Measurements from ENCODE around the gene SOHLH1. TPM values are rescaled to one million over a fixed set of nuclear protein-coding genes. Genes with fewer than 3 reads are reported as not detected.

The SOHLH1 gene
- total and polyA plus RNA-seq, 2 experiments from 2014 or later = not detected

DNA sequence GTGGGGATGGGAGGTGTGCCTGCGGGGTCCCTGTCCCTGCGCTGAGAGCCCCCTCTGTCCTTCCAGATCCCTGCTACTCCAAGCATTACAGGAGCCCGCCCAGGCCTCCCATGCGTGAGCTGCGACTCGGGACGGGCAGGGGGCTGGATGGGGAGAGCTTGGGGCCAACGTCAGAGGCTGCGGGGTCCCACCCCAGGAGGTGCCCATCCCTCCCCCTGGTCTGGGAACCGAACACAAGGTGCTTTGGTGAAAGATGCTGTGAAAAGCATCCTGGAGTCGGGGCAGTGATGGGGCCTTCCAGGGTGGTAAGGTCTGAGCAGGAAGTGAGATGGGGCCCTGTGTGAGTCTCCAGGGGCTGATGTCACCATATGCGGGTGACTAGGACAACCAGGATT lies 33.5 kb downstream of the SOHLH1 start:
- H3K4me2 ChIP-seq (ENCODE audit: unreplicated experiment) = no peak overlapping the region
- in situ Hi-C loops (cut with MboI) = no loop called here
- no peak for DNase-seq
- no peaks in the 10 kb centered on the region for H3K9me2 ChIP-seq (ENCODE audit: insufficient read depth)
- no peaks in the 10 kb centered on the region for H3K36me3 ChIP-seq (ENCODE audit: low read depth)
- H3K4me1 ChIP-seq (ENCODE audit: insufficient read depth) = no peaks in the 10 kb centered on the region
- H2AFZ ChIP-seq = no peak overlapping the region
- no peaks in the 10 kb centered on the region for H3K9me3 ChIP-seq (ENCODE audit: low read depth)
- H3K27ac ChIP-seq = no peak overlapping the region
- H3F3A ChIP-seq (ENCODE audit: insufficient read depth) = no peaks in the 10 kb centered on the region
- no peak overlapping the region for H3K9ac ChIP-seq
- H4K20me1 ChIP-seq (ENCODE audit: insufficient read depth) = no peaks in the 10 kb centered on the region
- TF ChIP-seq EZH2phosphoT487 (IDR thresholded peaks at IDR 0.05; ENCODE audit: insufficient read depth, low read depth) (no peak), EZH2 (IDR thresholded peaks at IDR 0.05; ENCODE audit: insufficient read depth, poor library complexity, severe bottlenecking) (no peak)
- no peaks in the 10 kb centered on the region for H3K79me2 ChIP-seq (ENCODE audit: insufficient read depth)
- WGBS, 2 experiments (ENCODE audit: low coverage in 1 of 2, low lambda C conversion rate in 2 of 2, missing lambda C conversion rate in 2 of 2) = 65 to 68% methylated on average over 10 to 12 of the region's 12 CpGs
- no peak overlapping the region for H3K4me3 ChIP-seq
- no peaks in the 10 kb centered on the region for H3K27me3 ChIP-seq (replicated peaks; ENCODE audit: insufficient read depth)

- Histone ChIP-seq H3K36me3 (ENCODE audit: low read depth) (no peaks in the 10 kb centered on the region), H3K4me2 (ENCODE audit: unreplicated experiment) (no peak overlapping the region), H4K20me1 (ENCODE audit: insufficient read depth) (no peaks in the 10 kb centered on the region), H3K9me3 (ENCODE audit: low read depth) (no peaks in the 10 kb centered on the region), H3F3A (ENCODE audit: insufficient read depth) (no peaks in the 10 kb centered on the region), H3K9ac (no peak overlapping the region), H3K9me2 (ENCODE audit: insufficient read depth) (no peaks in the 10 kb centered on the region), H3K4me3 (no peak overlapping the region), H2AFZ (no peak overlapping the region), H3K27ac (no peak overlapping the region), H3K27me3 (replicated peaks; ENCODE audit: insufficient read depth) (no peaks in the 10 kb centered on the region), H3K79me2 (ENCODE audit: insufficient read depth) (no peaks in the 10 kb centered on the region), H3K4me1 (ENCODE audit: insufficient read depth) (no peaks in the 10 kb centered on the region)
- WGBS, 2 experiments (ENCODE audit: low coverage in 1 of 2, low lambda C conversion rate in 2 of 2, missing lambda C conversion rate in 2 of 2) = 52 to 60% methylated on average over 27 to 30 of the region's 32 CpGs
- in situ Hi-C loops (cut with MboI) = no loop called here
- DNase-seq = no peak
- no peak for TF ChIP-seq EZH2phosphoT487 (IDR thresholded peaks at IDR 0.05; ENCODE audit: insufficient read depth, low read depth)
- no peak for TF ChIP-seq EZH2 (IDR thresholded peaks at IDR 0.05; ENCODE audit: insufficient read depth, poor library complexity, severe bottlenecking)
Observed at GRCh38 chr9:135664801-135665794, 34.2 kb downstream of the SOHLH1 start.

DNA sequence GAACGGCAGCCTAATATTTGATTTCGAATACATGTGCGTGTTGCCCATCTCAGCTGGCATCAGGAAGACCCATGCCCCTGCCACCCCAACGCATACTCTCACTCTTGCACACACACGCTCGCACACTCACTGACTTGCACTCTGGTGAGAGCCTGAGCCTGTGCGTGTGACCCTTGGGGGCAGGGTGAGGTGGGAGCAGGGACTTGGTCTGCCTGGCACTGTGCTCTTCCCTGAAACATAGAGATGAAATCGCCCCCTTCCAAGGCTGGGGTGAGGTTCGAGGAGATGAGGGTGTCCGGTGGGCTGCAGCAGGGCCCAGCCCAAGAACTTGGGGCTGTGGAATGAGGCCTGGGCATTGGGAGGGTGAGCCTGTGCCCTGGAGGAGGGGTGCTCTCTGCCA lies 35.0 kb downstream of the SOHLH1 start:
- Histone ChIP-seq H3K9me3 (ENCODE audit: low read depth) (no peaks in the 10 kb centered on the region), H3K79me2 (ENCODE audit: insufficient read depth) (no peaks in the 10 kb centered on the region), H3K36me3 (ENCODE audit: low read depth) (no peaks in the 10 kb centered on the region), H3K9ac (no peak overlapping the region), H3K27ac (no peak overlapping the region), H3K4me1 (ENCODE audit: insufficient read depth) (no peaks in the 10 kb centered on the region), H3F3A (ENCODE audit: insufficient read depth) (no peaks in the 10 kb centered on the region), H3K4me3 (no peak overlapping the region), H4K20me1 (ENCODE audit: insufficient read depth) (no peaks in the 10 kb centered on the region), H3K9me2 (ENCODE audit: insufficient read depth) (no peaks in the 10 kb centered on the region), H3K27me3 (replicated peaks; ENCODE audit: insufficient read depth) (no peaks in the 10 kb centered on the region), H2AFZ (no peak overlapping the region), H3K4me2 (ENCODE audit: unreplicated experiment) (no peak overlapping the region)
- in situ Hi-C loops (cut with MboI) = no loop called here
- TF ChIP-seq EZH2phosphoT487 (IDR thresholded peaks at IDR 0.05; ENCODE audit: insufficient read depth, low read depth) = no peak
- no peak for TF ChIP-seq EZH2 (IDR thresholded peaks at IDR 0.05; ENCODE audit: insufficient read depth, poor library complexity, severe bottlenecking)
- no peak for DNase-seq
- WGBS, 2 experiments (ENCODE audit: low coverage in 1 of 2, low lambda C conversion rate in 2 of 2, missing lambda C conversion rate in 2 of 2) = 58 to 66% methylated on average over 10 of the region's 10 CpGs

DNA sequence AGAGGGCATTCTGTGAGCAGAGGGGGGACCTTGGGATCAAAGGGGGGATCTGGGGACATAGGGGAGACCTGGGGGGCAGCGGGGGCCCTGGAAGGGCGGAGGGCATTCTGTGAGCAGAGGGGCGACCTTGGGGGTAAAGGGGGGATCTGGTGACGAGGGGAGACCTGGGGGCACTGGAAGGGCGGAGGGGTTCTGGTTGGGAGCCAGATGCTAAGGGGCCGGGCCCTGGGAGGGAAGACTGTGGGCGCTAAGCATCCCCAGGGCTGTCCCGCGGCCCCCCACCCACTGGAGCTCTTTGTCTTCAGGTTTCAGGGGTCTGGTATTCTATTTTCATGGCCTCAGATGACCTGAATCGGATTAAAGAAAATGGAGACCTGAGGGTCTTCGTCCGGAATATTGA lies 35.4 kb downstream of the SOHLH1 start:
- no peak for DNase-seq
- H3K4me3 ChIP-seq = no peak overlapping the region
- no peaks in the 10 kb centered on the region for H3K9me3 ChIP-seq (ENCODE audit: low read depth)
- no peaks in the 10 kb centered on the region for H4K20me1 ChIP-seq (ENCODE audit: insufficient read depth)
- H3K4me1 ChIP-seq (ENCODE audit: insufficient read depth) = no peaks in the 10 kb centered on the region
- no peak overlapping the region for H2AFZ ChIP-seq
- H3K9me2 ChIP-seq (ENCODE audit: insufficient read depth) = no peaks in the 10 kb centered on the region
- in situ Hi-C loops (cut with MboI) = no loop called here
- 45 to 70% methylated on average over 4 to 12 of the region's 12 CpGs for WGBS, 2 experiments (ENCODE audit: low coverage in 1 of 2, low lambda C conversion rate in 2 of 2, missing lambda C conversion rate in 2 of 2)
- H3K79me2 ChIP-seq (ENCODE audit: insufficient read depth) = no peaks in the 10 kb centered on the region
- H3K27me3 ChIP-seq (replicated peaks; ENCODE audit: insufficient read depth) = no peaks in the 10 kb centered on the region
- TF ChIP-seq EZH2phosphoT487 (IDR thresholded peaks at IDR 0.05; ENCODE audit: insufficient read depth, low read depth) (no peak), EZH2 (IDR thresholded peaks at IDR 0.05; ENCODE audit: insufficient read depth, poor library complexity, severe bottlenecking) (no peak)
- H3F3A ChIP-seq (ENCODE audit: insufficient read depth) = no peaks in the 10 kb centered on the region
- H3K36me3 ChIP-seq (ENCODE audit: low read depth) = no peaks in the 10 kb centered on the region
- no peak overlapping the region for H3K9ac ChIP-seq
- H3K4me2 ChIP-seq (ENCODE audit: unreplicated experiment) = no peak overlapping the region
- H3K27ac ChIP-seq = no peak overlapping the region

Measured in GM23248 (cell line).